SKM-1 treated with dmso at 0.1 percent for 144 hours (cell line): ENCODE data around the gene NPAS1.

ENCODE experiments used
- DNase-seq: peaks from one replicate; lab custom pipeline; 2025; ENCODE audit not compliant: unreplicated experiment; lab: John Stamatoyannopoulos, UW

NPAS1 gene

GRCh38 chr19:47019431-47020041, at the start of gene NPAS1:
Gene NPAS1, plus strand, starts transcription at chr19:47019837. Its CDS starts 1,211 bp downstream, at chr19:47021048.
- DNase-seq: no peak

- no peak for DNase-seq
These were observed 48.8 kb upstream of the NPAS1 start for GRCh38 chr19:46970815-46971214.

- DNase-seq: no peak
These were observed 47.3 kb upstream of the NPAS1 start for GRCh38 chr19:46972311-46972710.

DNA sequence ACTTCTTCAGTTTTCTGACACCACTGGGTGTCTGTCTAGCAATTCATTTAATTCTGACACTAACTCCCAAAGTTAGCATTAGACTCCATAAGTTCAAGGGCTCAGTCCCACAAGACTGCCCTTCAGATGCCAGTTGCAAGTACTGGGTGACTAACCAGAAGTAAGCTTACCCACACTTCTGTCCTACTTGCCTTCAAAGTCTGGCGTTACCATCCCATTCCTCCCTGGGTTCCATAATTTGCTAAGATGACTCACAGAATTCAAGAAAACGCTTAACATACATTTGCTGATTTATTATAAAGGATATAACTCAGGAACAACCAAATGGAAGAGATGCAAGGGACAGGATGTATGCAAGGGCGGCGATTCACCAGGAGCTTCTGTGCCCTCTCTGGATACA, 45.5 kb upstream of the NPAS1 start:
- DNase-seq: no peak

DNA sequence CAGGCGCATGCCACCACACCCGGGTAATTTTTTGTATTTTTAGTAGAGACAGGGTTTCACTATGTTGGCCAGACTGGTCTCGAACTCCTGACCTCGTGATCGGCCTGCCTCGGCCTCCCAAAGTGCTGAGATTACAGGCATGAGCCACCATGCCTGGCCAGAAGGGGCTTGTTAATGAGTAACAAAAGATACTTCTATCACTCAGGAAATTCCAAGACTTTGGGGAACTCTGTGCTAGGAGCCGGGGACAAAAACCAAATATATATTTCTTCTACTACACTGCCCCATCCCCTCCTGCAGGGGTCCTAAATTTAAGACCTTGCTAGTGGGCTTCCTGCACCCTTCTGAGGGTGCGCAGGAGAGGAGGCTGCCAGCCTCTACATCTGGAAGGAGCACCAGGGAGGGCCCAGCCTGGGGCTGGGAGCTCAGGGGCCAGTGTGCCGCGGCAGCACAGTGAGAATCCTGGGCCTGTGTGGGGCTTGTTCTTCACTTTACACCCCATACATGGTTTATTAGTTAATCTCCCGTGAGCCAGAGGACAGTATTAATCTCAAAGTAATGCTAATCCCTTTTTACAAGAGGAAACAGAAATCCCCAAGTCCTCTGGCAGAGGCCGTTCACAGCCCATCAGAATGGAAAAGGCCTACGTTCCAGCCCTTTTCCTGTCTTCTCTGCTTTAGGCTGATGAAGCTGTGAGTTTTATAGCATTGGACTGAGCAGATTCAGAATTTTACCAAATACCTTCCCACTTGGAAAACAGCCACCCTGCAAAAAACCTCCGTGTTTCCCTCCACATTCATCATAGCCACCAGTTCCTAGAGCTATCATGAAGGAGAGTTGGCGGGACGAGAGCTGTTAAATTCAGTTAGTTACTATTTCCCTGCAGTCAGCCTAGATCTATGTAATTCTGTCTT, 44.4 kb upstream of the NPAS1 start:
- DNase-seq: no peak

DNA sequence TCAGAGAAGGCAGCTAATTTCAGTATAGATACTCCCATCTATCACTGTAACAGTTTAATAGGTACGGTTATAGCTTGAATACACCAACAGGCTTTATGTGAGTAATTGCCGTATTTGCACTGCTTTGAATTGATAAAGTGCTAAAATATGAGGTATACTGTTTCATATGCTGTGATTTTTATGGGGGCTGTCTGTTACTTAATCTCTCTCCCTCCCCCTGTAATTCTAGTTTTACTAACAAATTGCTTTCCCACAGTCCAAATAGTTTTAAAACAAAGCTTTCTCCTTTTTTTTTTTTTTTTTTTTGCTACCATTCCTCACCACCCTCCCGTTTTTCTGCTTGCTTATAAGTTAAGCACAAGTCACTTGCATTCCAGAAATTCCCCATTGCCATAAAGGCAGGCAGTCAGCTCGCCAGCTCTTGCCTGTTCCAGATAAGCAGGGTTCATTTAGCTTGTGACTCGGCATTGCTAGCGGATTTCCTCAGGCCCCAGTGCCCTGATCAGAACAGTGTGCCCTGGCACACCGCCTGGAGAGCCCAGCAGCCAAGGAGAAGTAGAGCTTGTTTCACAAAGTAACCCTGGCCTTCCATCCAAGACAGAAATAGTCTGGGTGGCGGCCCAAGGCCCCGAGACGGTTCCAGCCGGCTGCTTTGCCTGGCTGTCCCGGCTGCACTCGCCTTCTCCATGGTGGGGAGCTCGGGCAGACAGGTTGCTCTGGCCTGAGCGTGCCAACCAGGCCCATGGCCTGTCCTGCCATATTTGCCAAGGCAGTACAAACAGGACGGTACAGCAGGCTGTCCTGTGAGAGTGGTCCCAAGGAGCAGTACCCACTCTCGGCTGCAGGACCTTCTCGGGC, 43.5 kb upstream of the NPAS1 start:
- DNase-seq: no peak

DNA sequence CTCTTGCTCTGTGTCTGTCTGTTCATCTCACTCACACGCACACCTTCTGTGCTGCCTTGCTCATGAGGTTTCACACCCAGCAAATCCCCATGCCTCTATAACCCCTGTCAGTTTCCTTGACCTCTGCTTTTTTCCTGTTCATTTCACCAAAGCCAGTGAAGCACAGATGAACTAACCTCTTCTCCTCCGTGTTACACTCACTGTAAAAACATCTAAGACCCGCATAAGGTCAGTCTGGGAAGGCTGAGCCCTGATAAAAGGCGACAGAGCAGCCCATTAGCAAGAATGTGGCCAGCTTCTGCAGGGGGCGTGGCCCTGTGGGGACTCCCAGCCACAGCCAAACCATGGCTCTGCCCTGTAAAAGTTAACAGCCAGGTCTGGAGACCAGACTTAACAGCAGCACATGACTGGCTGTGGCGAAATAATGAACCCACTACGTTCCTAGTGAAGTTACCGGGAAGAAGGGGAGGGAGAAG, 42.8 kb upstream of the NPAS1 start:
- no peak for DNase-seq

GRCh38 chr19:46977548-46977947, 42.1 kb upstream of the NPAS1 start:
- DNase-seq: no peak

- no peak for DNase-seq
These were observed 41.3 kb upstream of the NPAS1 start for GRCh38 chr19:46978171-46978869.

DNA sequence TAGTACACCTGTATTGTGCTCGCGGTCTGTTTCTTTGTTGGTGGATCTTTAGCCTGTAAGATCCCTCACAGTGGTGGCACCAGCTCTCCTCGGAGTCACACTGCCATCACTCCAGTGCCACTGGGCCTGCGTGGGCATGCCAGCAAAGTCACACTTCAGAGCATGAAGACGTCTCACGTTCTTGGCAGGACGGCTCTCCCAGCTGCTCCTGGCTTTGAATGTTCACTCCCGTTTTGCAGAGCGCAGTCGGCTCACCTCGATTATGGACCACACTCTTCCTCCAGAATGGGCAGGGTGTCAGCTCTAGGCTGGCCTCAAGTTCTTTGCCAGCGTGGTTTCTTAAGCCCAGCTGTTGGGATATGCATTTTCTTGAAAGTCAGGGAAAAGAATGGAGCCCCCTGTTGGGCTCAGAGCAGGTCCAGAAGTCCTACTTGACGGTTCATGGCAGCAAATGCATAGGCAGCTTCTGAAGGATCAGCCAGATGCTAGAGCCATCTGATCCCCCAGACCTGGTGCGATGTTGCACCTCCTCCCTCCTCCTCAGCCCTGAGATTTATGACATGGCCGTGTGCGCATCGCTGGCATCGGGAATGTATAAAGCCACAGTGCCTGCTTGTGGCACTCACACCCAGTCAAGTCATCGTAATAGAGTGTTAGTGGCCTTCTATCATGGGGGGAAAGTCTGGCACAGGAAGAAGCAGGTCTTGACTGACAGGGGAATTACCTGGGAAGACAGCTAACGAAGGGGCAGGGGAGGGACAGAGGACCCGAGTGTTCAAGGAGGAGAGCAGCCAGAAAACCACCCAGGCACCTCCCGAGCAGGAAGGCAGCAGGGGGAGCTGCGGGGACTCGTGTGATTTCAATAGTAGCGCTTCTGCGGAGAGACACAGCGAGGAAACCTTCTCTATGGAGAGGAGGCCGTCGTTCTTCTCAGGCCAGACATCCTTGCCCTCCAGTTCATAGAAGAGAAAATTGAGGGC, 40.2 kb upstream of the NPAS1 start:
- no peak for DNase-seq

- DNase-seq: no peak
These were observed 38.9 kb upstream of the NPAS1 start for GRCh38 chr19:46980761-46981160.

DNA sequence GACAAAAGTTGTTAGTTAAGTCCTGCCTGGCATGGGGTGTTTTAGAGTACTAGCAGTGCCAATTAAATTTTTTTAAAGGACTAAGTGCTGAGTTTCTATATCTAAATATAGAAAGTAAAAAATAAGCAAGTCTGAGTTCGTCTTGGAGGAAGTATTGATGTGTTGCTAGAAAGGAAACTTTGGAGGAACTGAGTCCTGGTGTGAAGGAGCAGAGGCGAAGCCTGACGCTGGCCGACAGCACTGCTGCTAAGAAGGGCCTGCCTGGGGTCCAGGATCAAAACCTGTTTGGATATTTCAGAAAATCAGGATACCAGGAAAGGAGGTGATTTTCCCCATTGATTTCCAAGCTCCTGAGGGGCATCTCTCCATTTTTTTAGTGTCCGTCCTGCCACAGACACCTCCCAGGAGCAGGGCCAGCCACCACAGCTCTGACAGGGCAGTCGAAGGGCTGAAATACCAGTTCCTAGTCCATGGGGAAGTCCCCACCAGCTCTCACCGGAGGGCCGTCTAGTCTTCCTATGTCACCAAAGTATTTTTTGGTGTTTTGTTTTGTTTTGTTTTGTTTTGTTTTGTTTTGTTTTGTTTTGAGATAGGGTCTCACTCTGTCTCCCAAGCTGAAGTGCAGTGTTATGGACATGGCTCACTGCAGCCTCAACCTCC, 38.2 kb upstream of the NPAS1 start:
- DNase-seq: no peak

DNA sequence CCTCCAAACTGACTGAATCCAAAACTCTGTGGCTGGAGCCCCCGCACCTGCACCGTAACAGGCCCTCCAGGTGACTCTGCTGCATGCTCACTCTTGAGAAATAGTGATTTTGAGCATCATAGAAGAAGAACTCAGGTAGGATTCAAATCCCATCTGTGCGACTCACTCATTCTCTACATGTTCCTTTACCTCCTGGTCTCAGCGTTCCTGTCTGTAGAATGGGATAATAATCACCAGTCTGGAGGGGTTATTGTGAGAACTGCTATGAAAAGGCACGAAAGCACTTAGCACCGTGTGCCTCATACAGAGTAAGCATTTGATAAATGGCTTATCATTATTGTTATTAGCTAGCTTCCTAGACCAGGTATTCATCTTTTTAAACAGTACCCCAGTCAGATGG, 36.5 kb upstream of the NPAS1 start:
- DNase-seq: no peak

DNA sequence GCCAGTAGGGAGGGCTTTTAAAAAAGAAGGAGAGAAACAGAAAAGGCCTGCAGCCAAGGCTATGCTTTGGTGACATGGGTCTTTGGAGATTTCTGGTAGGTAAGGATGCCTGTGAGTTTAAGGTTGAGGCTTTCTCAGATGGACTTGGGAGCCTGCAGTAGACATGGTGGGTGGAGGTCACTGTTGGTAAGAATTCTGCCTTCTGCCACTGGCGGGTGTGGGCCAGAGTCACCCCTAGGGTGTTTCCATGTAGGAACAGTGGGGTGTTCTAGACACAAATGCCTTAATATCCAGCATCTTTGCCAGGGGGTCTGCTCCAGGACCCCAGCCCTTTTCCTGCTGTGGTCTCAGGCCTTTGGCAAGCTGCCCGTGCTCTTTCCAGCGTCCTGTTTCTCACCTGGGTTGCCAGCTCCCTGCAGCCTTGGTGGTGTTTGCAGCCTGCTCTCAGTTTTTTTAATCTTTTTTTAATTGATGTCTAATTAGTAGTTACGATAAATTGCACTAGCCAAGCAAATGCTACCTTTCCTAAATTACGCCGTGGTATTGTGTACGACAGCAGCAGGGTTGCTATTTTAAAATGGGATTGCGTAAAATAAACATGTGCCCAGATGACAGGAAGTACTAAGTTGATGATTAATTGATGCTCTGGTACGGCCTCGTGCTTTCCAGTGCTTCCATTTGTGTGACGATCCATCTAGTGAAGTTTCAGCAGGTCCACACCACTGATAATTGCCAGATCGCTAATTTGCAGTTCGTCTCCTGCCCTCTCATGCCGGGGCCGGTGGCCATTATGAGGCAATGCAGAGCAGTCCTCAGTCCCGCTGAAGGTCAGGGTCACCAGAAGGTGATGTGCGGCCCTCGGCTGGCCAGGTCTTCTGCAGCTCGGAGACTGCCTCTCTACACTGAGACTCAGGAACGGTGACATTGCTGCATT, 35.3 kb upstream of the NPAS1 start:
- DNase-seq: no peak

GRCh38 chr19:46985542-46986415, 33.9 kb upstream of the NPAS1 start:
- no peak for DNase-seq

DNA sequence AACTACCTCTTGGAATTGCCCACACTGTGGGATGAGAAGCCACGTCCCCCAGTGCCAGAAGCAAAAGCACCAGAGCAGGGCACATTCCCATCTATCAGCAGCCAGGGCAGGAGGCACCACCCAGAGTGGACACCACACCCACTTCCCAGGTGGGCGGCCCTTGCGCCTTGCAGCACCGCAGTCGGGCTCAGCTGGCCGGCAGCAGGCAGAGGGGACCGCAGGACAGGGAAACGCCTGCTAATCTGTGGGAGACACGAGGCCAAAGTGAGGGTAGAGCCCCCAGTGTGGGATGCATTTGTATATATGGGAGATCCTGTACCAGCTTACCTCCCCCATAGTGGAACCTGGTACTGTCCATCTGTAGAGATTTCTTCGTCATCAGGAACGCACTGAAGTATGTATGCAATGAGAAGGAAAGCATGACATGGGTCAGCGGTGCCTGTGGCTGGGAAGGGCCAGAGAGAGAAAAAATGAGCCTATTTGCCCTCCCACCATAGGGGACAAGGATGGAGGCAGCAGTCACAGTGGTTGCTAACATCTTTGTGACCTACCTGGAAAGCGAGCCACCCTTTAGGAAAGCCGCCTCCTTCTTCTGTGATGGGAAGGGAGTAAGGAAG, 30.9 kb upstream of the NPAS1 start:
- no peak for DNase-seq
